Astrocyte (in vitro differentiated cells and primary cell): ENCODE results near the gene SBNO2. TPM values are rescaled to one million over a fixed set of nuclear protein-coding genes. Genes with fewer than 3 reads are reported as not detected.

ENCODE experiments used
- DNase-seq: peaks from one replicate; pipeline ENCODE4 v3.0.0-alpha.2; 2010; ENCODE audit warnings: low read depth
- FAIRE-seq: peaks from 2 replicates; lab custom pipeline; 2011; peaks lifted over from hg19 to GRCh38; lab: Jason Lieb, UNC
- H2AFZ ChIP-seq: 2 replicates; pipeline ENCODE4 v1.6.0; 2012; ENCODE audit warnings: low read depth, low read length, inconsistent platforms
- H3K27ac ChIP-seq: 2 replicates; pipeline ENCODE4 v1.5.1; 2011; ENCODE audit warnings: low read depth, low read length, inconsistent platforms
- H3K27me3 ChIP-seq: 2 replicates; pipeline ENCODE4 v1.6.0; 2011; ENCODE audit warnings: low read length, inconsistent platforms; ENCODE audit not compliant: insufficient read depth
- H3K36me3 ChIP-seq: 2 replicates; pipeline ENCODE4 v1.5.1; 2011; ENCODE audit warnings: low read length, inconsistent platforms; ENCODE audit not compliant: insufficient read depth
- H3K4me1 ChIP-seq: 2 replicates; pipeline ENCODE4 v1.5.1; 2011; ENCODE audit warnings: low read length, inconsistent platforms; ENCODE audit not compliant: insufficient read depth
- H3K4me2 ChIP-seq: 2 replicates; pipeline ENCODE4 v1.6.0; 2012; ENCODE audit warnings: low read length, inconsistent platforms
- H3K4me3 ChIP-seq: 2 replicates; pipeline ENCODE4 v1.5.1; 2011; ENCODE audit warnings: low read depth, mild to moderate bottlenecking, low read length, inconsistent platforms; ENCODE audit not compliant: insufficient read depth
- H3K79me2 ChIP-seq: 2 replicates; pipeline ENCODE4 v1.6.0; 2012; ENCODE audit warnings: mild to moderate bottlenecking, low read length, inconsistent platforms; ENCODE audit not compliant: insufficient read depth
- H3K9ac ChIP-seq: 2 replicates; pipeline ENCODE4 v1.6.0; 2012; ENCODE audit warnings: mild to moderate bottlenecking, low read length, inconsistent platforms
- H3K9me3 ChIP-seq: 2 replicates; pipeline ENCODE4 v1.5.1; 2012; ENCODE audit warnings: low read depth, mild to moderate bottlenecking, low read length, inconsistent platforms; ENCODE audit not compliant: insufficient read depth
- H4K20me1 ChIP-seq: 2 replicates; pipeline ENCODE4 v1.6.0; 2012; ENCODE audit warnings: low read length, inconsistent platforms; ENCODE audit not compliant: insufficient read depth
- H3K27ac Mint-ChIP-seq: one replicate; pipeline ENCODE4 v1.8.0; 2021; ENCODE audit warnings: mild to moderate bottlenecking, mixed read lengths; ENCODE audit not compliant: unreplicated experiment
- H3K27me3 Mint-ChIP-seq: one replicate; pipeline ENCODE4 v1.8.0; 2021; ENCODE audit warnings: low read depth, mixed read lengths; ENCODE audit not compliant: unreplicated experiment
- H3K36me3 Mint-ChIP-seq: one replicate; pipeline ENCODE4 v1.8.0; 2021; ENCODE audit warnings: low read depth, mixed read lengths; ENCODE audit not compliant: unreplicated experiment
- H3K4me1 Mint-ChIP-seq: one replicate; pipeline ENCODE4 v1.8.0; 2021; ENCODE audit warnings: low read depth, mixed read lengths; ENCODE audit not compliant: unreplicated experiment
- H3K4me3 Mint-ChIP-seq: one replicate; pipeline ENCODE4 v1.8.0; 2021; ENCODE audit warnings: mild to moderate bottlenecking, moderate library complexity, mixed read lengths; ENCODE audit not compliant: unreplicated experiment
- H3K9me3 Mint-ChIP-seq: one replicate; pipeline ENCODE4 v1.8.0; 2021; ENCODE audit warnings: mild to moderate bottlenecking, mixed read lengths; ENCODE audit not compliant: unreplicated experiment
- CTCF ChIP-seq: IDR thresholded peaks from 2 replicates; pipeline ENCODE4 v1.5.1; 2011; ENCODE audit warnings: low read depth, mild to moderate bottlenecking, inconsistent platforms, low read length, moderate library complexity; ENCODE audit not compliant: insufficient read depth
- EZH2 ChIP-seq: IDR thresholded peaks from 2 replicates; pipeline ENCODE4 v1.6.1; 2012; ENCODE audit warnings: mild to moderate bottlenecking, low read length, inconsistent platforms; ENCODE audit not compliant: insufficient read depth
- total RNA-seq: library from RNA; stranded (reverse); gene quantifications from 2 replicates; pipeline ENCODE4 v1.2.1, GENCODE V29; 2021

The SBNO2 gene
- total RNA-seq, 1 donor from 2014 or later, result 39.3 TPM

- Histone ChIP-seq H3K36me3 (no peaks in the 10 kb centered on the region), H3K9me3 (no peaks in the 10 kb centered on the region), H4K20me1 (peaks cover under 1% of the 10 kb centered on the region), H3K9ac (peak overlapping the region; percentile 53), H3K27me3 (no peaks in the 10 kb centered on the region), H3K27ac (peak overlapping the region; percentile 76), H3K4me3 (no peak overlapping the region), H3K79me2 (peaks cover 16% of the 10 kb centered on the region), H3K4me1 (peaks cover 26% of the 10 kb centered on the region), H3K4me2 (peak overlapping the region; percentile 71), H2AFZ (peak overlapping the region; percentile 43)
- peak overlapping the region; percentile 38 for H3K27ac Mint-ChIP-seq
- H3K9me3 Mint-ChIP-seq, result no peaks in the 10 kb centered on the region
- DNase-seq (peak; percentile 95), FAIRE-seq (peak; percentile 68)
- H3K4me1 Mint-ChIP-seq, result peaks cover 10% of the 10 kb centered on the region
- TF ChIP-seq CTCF, result no peak
- no peak for TF ChIP-seq EZH2
- peak overlapping the region; percentile 40 for H3K4me3 Mint-ChIP-seq
- no peaks in the 10 kb centered on the region for H3K27me3 Mint-ChIP-seq
- no peaks in the 10 kb centered on the region for H3K36me3 Mint-ChIP-seq
These were observed 3.5 kb upstream of the SBNO2 start for GRCh38 chr19:1177322-1178114.

GRCh38 chr19:1173159-1173844, 766 bp downstream of the SBNO2 start:
- no peak for DNase-seq
- peaks cover 42% of the 10 kb centered on the region for H4K20me1 ChIP-seq
- H3K4me2 ChIP-seq, result peak overlapping the region; percentile 99
- H3K4me3 ChIP-seq, result peak overlapping the region; percentile 79
- FAIRE-seq, result no peak
- Mint-ChIP-seq H3K27me3 (no peaks in the 10 kb centered on the region), H3K27ac (peak overlapping the region; percentile 85), H3K36me3 (peaks cover 2% of the 10 kb centered on the region), H3K4me3 (peak overlapping the region; percentile 91), H3K9me3 (no peaks in the 10 kb centered on the region), H3K4me1 (peaks cover 24% of the 10 kb centered on the region)
- H3K9ac ChIP-seq, result peak overlapping the region; percentile 91
- H2AFZ ChIP-seq, result no peak overlapping the region
- no peaks in the 10 kb centered on the region for H3K9me3 ChIP-seq
- H3K4me1 ChIP-seq, result peaks cover 54% of the 10 kb centered on the region
- no peaks in the 10 kb centered on the region for H3K27me3 ChIP-seq
- H3K36me3 ChIP-seq, result no peaks in the 10 kb centered on the region
- peaks cover 58% of the 10 kb centered on the region for H3K79me2 ChIP-seq
- TF ChIP-seq EZH2, result no peak
- TF ChIP-seq CTCF, result no peak
- H3K27ac ChIP-seq, result peak overlapping the region; percentile 43
